Epidermal melanocyte (primary cell): Measurements from ENCODE around the gene OTC.

Experiments
- DNase-seq: peaks from one replicate; pipeline ENCODE4 v3.0.0; 2011; ENCODE audit warnings: low spot score; ENCODE audit not compliant: insufficient read length

The OTC gene

GRCh38 chrX:38357747-38358673 lies 5.6 kb downstream of the OTC start:
- no peak for DNase-seq

- no peak for DNase-seq
Measured at GRCh38 chrX:38363046-38363445, 10.6 kb downstream of the OTC start.

GRCh38 chrX:38365954-38366353 lies 13.6 kb downstream of the OTC start:
- no peak for DNase-seq

GRCh38 chrX:38368774-38369173 lies 16.4 kb downstream of the OTC start:
- DNase-seq = no peak

GRCh38 chrX:38371641-38372040 lies 19.2 kb downstream of the OTC start:
- no peak for DNase-seq

- no peak for DNase-seq
Measured at GRCh38 chrX:38374431-38374830, 22.0 kb downstream of the OTC start.

- DNase-seq = no peak
Measured at GRCh38 chrX:38375891-38376290, 23.5 kb downstream of the OTC start.

GRCh38 chrX:38376747-38377146 lies 24.3 kb downstream of the OTC start:
- no peak for DNase-seq

- no peak for DNase-seq
Measured at GRCh38 chrX:38379088-38379487, 26.7 kb downstream of the OTC start.

- DNase-seq = no peak
Measured at GRCh38 chrX:38382663-38383062, 30.3 kb downstream of the OTC start.

- DNase-seq = no peak
Measured at GRCh38 chrX:38400389-38400910, 48.0 kb downstream of the OTC start.

- no peak for DNase-seq
Measured at GRCh38 chrX:38402118-38402517, 49.7 kb downstream of the OTC start.

GRCh38 chrX:38403834-38404233 lies 51.4 kb downstream of the OTC start:
- DNase-seq = no peak

- no peak for DNase-seq
Measured at GRCh38 chrX:38407126-38407525, 54.7 kb downstream of the OTC start.

- no peak for DNase-seq
Measured at GRCh38 chrX:38409289-38409688, 56.9 kb downstream of the OTC start.

- no peak for DNase-seq
Measured at GRCh38 chrX:38426785-38427184, 74.4 kb downstream of the OTC start.

GRCh38 chrX:38431525-38431924 lies 79.1 kb downstream of the OTC start:
- DNase-seq = no peak

- no peak for DNase-seq
Measured at GRCh38 chrX:38435130-38435529, 82.7 kb downstream of the OTC start.

GRCh38 chrX:38437093-38437492 lies 84.7 kb downstream of the OTC start:
- no peak for DNase-seq

GRCh38 chrX:38438321-38438720 lies 85.9 kb downstream of the OTC start:
- no peak for DNase-seq

- no peak for DNase-seq
Measured at GRCh38 chrX:38452603-38453002, 100.2 kb downstream of the OTC start.

- no peak for DNase-seq
Measured at GRCh38 chrX:38458071-38458470, 105.7 kb downstream of the OTC start.

- no peak for DNase-seq
Measured at GRCh38 chrX:38462257-38462656, 109.9 kb downstream of the OTC start.
